RWPE1 (cell line): ENCODE results near the gene POLR2I.
A peak's percentile ranks its signal among the peaks of the same experiment; 100 is the strongest.
"Not testable (repeated sequence)": the region's sequence is repeated elsewhere in the genome, so short reads cannot be mapped to it uniquely, and the experiment has no call there.

Experiments used
- CTCF ChIA-PET: fragments of 350-600 bp; sonication (Branson Sonifier 250); formaldehyde crosslinking; extraction: SDS; loops from one replicate; lab custom pipeline; 2021; lab: Yijun Ruan, JAX
- POLR2A ChIA-PET: fragments of 400-600 bp; formaldehyde crosslinking; extraction: SDS; loops from one replicate; lab custom pipeline; 2020; ENCODE audit warnings: antibody characterized with exemption; ENCODE audit not compliant: low non-redundant PET; lab: Yijun Ruan, JAX
- DNase-seq: peaks from one replicate; pipeline ENCODE4 v3.0.0; 2012; ENCODE audit warnings: low spot score
- H3K27ac ChIP-seq: fragments of 450-650 bp; 2 replicates; pipeline ENCODE4 v1.5.1; 2017
- CTCF ChIP-seq: fragments of 450-650 bp; conservative IDR thresholded peaks from 2 replicates; pipeline ENCODE4 v1.5.1; 2017; ENCODE audit warnings: low read depth, mild to moderate bottlenecking

The POLR2I gene

GRCh38 chr19:36141039-36141927 is 26.6 kb upstream of the POLR2I start:
- ChIA-PET POLR2A (no interaction called here), CTCF (no interaction called here)
- no peak for TF ChIP-seq CTCF
- peak overlapping the region; percentile 98 for H3K27ac ChIP-seq
- peak; percentile 91 for DNase-seq

GRCh38 chr19:36140304-36141038 is 25.8 kb upstream of the POLR2I start:
- H3K27ac ChIP-seq, result peak overlapping the region; percentile 98
- ChIA-PET POLR2A (interaction anchor here (0.6 to 1.1 kb wide), 3 partner anchors 8 to 13 kb away, joined by 3 to 4 read pairs (median 4); no protein-coding TSS in a partner anchor), CTCF (no interaction called here)
- no peak for TF ChIP-seq CTCF
- DNase-seq, result peak; percentile 63

- POLR2A ChIA-PET, result interaction anchor here (1.0 to 1.1 kb wide), 2 partner anchors 10 to 12 kb away, joined by 3 to 4 read pairs; no protein-coding TSS in a partner anchor
These were observed 25.0 kb upstream of the POLR2I start, which contains the start of gene CAPNS1 for GRCh38 chr19:36139473-36140303. CAPNS1 (plus strand) TSS chr19:36140066; CDS start chr19:36141012, 946 bp downstream.

GRCh38 chr19:36139120-36139472 is 24.4 kb upstream of the POLR2I start:
- peak overlapping the region; percentile 98 for H3K27ac ChIP-seq
- no peak for TF ChIP-seq CTCF
- POLR2A ChIA-PET, result interaction anchor here (1.0 to 1.1 kb wide), 2 partner anchors 10 to 11 kb away, joined by 3 to 4 read pairs; no protein-coding TSS in a partner anchor
- DNase-seq, result no peak
- CTCF ChIA-PET, result no interaction called here

More at GRCh38 chr19:36139473-36140303, 25.0 kb upstream of the POLR2I start, which contains the start of gene CAPNS1:
- H3K27ac ChIP-seq, result peak within 1 kb of the TSS; percentile 98
- CTCF ChIA-PET, result no interaction called here
- peak; percentile 94 for DNase-seq
- TF ChIP-seq CTCF, result no peak

GRCh38 chr19:36136964-36137686 is 22.4 kb upstream of the POLR2I start:
- peak overlapping the region; percentile 98 for H3K27ac ChIP-seq
- CTCF ChIA-PET, result no interaction called here
- DNase-seq, result peak; percentile 91
- POLR2A ChIA-PET, result interaction anchor here (0.6 to 0.8 kb wide), 2 partner anchors 9 to 23 kb away, joined by 4 read pairs; no protein-coding TSS in a partner anchor
- TF ChIP-seq CTCF, result no peak

GRCh38 chr19:36134867-36135266 is 20.2 kb upstream of the POLR2I start:
- DNase-seq, result not testable (repeated sequence)
- POLR2A ChIA-PET, result interaction anchor here (0.7 kb wide), 1 partner anchor 1183 kb away, joined by 4 read pairs; no protein-coding TSS in a partner anchor
- CTCF ChIA-PET, result interaction anchor here (0.6 kb wide), 1 partner anchor 37 kb away, joined by 4 read pairs; no protein-coding TSS in a partner anchor
- H3K27ac ChIP-seq, result peak overlapping the region; percentile 98; the same call in 1 of the 2 replicates

GRCh38 chr19:36131221-36131620 is 16.5 kb upstream of the POLR2I start:
- CTCF ChIA-PET, DNase-seq: not testable (repeated sequence)
- peak overlapping the region; percentile 75 for H3K27ac ChIP-seq
- POLR2A ChIA-PET, result interaction anchor here (0.7 to 1.0 kb wide), 2 partner anchors 32 to 42 kb away, joined by 7 to 8 read pairs; no protein-coding TSS in a partner anchor
